ENCODE measurements around the gene MSANTD2.
"Not testable (repeated sequence)": the region's sequence is repeated elsewhere in the genome, so short reads cannot be mapped to it uniquely, and the experiment has no call there.

Gene MSANTD2

DNA sequence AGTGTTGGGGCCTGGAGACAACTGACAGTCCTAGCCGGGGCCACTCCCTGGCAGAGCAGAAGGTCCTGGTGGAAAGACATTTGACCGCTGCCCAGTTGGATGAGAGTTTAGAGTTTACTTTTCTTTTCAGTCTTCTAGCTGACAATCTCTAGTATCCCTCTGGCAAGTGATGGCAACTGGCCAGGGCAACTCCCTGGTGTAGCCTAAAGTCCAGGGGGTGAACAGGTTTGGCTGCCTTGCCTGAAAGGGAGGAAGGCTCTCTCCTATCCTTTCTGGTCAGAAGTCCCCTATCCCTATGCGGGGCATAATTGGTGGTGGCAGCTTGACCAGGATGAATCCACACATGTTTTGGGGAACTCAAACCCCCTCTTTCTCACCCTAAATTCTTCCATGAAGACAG, 16.8 kb upstream of the MSANTD2 start:
- DNase-seq, result no peak

GRCh38 chr11:124814739-124815138, 14.5 kb upstream of the MSANTD2 start:
- DNase-seq, result no peak

GRCh38 chr11:124812876-124813275, 12.7 kb upstream of the MSANTD2 start:
- DNase-seq, result peak in 1 of 3 experiments; percentile 21

DNA sequence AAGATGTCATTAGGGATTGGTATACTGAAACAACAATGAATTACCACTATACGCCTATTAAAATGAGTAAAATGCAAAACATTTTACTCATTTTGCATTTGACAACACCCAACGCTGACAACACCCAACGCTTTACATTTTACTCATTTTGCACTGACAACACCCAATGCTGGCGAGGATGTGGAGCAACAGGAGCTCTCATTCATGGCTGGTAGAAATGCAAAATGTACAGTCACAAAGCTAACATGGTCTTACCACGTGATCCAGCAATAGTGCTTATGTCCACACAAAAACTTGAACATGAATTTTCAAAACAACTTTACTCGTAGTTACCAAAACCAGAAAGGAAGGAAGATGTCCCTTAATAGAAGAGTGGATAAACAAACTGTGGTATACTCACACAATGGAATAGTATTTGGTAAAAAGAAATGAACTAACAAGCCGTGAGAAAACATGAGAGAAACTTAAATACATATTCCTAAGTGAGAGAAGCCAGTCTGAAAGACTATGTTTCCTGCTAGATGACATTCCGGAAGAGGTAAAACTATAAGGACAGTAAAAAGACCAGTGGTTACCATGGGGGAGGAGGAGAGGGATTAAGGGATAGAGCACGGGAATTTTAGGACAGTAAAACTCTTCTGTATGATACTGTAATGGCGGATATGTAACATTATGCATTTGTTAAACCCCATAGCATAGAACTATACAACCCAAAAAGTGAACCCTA, 11.4 kb upstream of the MSANTD2 start:
- DNase-seq, result no peak

DNA sequence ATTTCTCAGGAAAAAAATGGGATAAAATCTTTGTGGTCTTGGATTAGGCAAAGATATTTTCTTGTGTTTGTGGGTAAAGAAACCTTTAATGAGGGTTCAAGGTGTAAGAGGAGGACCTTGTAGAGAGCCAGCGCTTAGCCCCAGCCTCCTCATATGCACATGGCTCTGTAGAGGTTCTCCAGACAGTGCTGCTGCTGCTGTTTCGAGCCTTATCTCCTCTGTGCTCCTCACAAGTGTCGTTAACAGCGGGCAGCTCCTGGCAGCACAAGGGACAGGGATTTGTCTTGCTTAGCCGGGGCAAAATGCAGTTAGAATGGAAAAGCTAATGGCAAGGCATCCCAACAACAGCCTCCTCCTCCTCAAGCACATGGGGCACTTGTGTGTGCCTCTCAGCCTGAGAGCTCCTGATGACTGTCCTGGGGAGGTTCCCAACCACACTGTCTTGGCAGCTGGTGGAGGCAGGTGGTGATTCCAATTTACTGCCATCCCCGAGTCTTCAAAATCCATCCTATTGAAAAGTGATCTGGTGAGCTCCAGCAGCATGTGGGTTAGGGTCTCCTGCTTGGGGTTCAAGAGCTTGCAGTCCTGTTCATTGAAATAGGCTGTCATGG, 7.6 kb upstream of the MSANTD2 start:
- DNase-seq, result peak in 1 of 3 experiments; percentile 2

GRCh38 chr11:124807201-124807600, 7.0 kb upstream of the MSANTD2 start:
- no peak for DNase-seq

- DNase-seq, result no peak
These were observed 4.7 kb upstream of the MSANTD2 start for GRCh38 chr11:124804884-124805283.

GRCh38 chr11:124801636-124802312, 1.6 kb upstream of the MSANTD2 start:
- no peak for DNase-seq

DNA sequence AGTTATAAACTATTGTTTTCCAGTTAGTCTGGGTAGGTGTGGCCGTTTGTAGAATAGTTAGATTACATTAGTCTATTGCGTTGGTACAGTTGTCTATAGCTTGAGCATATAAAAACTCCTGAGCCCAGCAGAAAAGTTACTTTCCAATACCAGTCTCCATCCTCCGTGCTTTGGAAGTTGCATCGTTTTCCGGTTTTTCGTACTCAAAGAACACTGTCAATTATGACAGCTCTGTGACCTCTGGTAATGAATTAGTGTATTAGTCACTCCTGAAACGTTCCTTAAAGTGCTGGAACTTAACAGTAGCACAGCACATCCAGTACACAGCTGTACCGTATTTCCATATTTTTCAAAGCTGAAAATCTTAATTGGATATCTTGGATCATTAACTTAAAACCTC, 808 bp upstream of the MSANTD2 start:
- no peak for DNase-seq

DNA sequence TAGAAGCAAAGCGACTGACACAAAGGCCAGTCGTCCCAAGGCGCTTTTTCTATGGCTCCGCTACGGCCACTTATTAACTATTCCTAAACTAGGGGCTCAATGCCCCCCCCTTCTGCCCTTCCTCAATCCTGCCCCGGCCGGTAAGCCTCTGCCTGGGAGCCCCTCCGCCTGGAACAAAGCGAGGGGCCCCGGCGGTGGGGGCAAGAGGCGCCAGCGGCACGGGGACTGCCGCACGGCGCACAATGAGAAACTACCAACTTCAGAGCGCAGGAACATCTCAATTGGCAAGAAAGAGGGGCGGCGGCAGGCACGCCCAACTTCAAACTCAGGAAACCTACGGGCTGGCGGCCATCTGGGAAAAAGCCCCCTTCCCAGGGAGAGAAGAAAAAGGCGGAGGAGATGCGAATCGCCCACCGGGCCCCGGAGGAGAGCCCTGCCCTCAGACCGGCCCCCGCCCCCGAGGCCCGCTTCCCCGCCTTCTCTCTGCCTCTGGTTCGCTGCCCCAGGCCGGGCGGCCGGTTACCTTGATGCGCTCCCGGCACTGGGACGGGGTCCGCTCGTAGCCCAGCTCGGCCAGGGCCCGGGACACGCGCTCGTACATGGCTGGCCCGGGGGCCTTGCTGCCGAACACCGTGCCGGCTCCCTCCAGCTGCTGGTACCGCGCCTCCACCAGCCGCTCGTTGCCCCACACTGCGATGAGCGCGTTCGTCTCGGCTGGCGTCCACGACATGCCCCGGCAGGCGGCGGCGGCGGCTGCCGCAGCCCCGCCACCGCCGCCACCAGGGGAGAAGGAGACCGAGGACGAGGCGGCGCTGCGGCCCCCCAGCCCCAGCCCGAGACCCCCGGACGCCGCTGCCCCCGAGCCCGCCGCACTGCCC, 619 bp downstream of the MSANTD2 start:
- peak; percentile 14 to 73 (median 73) for DNase-seq

- DNase-seq, result peak in 2 of 3 experiments; percentile 57 to 65
These were observed 1.2 kb downstream of the MSANTD2 start for GRCh38 chr11:124798991-124799347.

GRCh38 chr11:124796312-124796711, 3.9 kb downstream of the MSANTD2 start:
- no peak for DNase-seq

GRCh38 chr11:124793466-124794278, 6.5 kb downstream of the MSANTD2 start:
- peak; percentile 6 to 64 (median 8) for DNase-seq

GRCh38 chr11:124791626-124792341, 8.4 kb downstream of the MSANTD2 start:
- peak in 1 of 3 experiments; percentile 53 for DNase-seq

- DNase-seq, result no peak
These were observed 11.7 kb downstream of the MSANTD2 start for GRCh38 chr11:124788521-124788920.

GRCh38 chr11:124784051-124784450, 16.2 kb downstream of the MSANTD2 start:
- DNase-seq, result no peak

DNA sequence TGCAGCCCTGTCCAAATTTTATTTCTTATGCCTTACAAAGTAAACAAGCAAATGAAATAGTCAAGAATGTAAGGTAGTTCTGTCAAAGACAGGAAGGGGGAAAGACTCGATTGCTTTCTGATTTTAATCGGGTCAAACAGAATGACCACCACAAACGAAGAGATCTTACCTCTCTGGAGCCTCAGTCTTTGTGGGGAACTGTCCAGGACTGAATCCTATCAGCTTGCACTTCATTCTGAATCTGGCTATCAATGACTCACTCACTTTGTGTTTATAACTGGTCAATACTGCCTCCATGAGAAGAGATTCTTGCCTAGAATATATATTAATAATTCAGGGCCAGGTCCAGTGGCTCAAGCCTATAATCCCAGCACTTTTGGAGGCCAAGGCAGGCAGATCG, 17.2 kb downstream of the MSANTD2 start:
- DNase-seq, result no peak

- no peak for DNase-seq
These were observed 20.6 kb downstream of the MSANTD2 start for GRCh38 chr11:124779568-124779967.

DNA sequence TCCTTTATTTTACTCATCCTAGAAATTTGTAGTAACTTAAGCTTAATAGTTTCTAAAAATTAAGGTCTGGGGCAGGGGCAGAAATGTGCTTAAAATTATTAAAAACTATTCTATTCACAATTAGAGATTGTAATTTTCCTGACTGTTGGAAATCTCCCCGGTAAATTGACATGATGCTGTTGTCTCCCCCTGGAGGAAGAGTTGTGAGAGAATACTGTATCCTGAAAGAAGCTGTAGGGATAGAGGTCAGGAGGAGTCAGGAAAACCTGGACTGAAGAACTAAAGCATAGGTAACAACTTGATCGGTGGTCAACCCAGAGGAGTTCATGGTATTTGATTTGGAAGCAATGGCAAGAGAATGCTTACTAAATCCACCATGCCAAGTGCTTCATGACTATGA, 21.9 kb downstream of the MSANTD2 start:
- DNase-seq, result no peak

- no peak for DNase-seq
These were observed 23.2 kb downstream of the MSANTD2 start for GRCh38 chr11:124776865-124777645.

DNA sequence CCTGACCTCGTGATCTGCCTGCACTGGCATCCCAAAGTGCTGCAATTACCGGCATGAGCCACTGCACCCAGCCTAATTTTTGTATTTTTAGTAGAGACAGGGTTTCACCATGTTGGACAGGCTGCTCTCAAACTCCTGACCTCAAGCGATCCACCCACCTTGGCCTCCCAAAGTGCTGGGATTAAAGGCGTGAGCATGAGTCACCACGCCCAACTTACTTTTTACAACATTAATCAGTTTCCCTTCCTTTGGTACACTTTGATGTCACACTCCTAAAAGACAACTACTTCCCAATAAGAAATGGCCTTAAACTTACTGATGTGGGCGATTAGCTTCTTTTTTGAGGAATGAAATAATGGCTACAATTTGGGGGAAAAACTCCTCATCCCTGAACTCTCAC, 29.2 kb downstream of the MSANTD2 start:
- DNase-seq, result not testable (repeated sequence)
